ENCODE results near the gene NID1. TPM values are rescaled to one million over a fixed set of nuclear protein-coding genes. Genes with fewer than 3 reads are reported as not detected.

The NID1 gene
- total and polyA plus RNA-seq, 9 of the 15 experiments (the other 6 are each of a cell fraction or from before 2014, with no cell fraction given) = 0.22 TPM; not detected in 8

GRCh38 chr1:236108027-236108648, 43.2 kb upstream of the NID1 start:
- POLR2A ChIA-PET = interaction anchor here (0.8 to 1.5 kb wide), 3 partner anchors 22 to 395 kb away, joined by 3 read pairs; no protein-coding TSS in a partner anchor
- TF ChIP-seq RAD21 (CRISPR knock-in tag; conservative IDR thresholded peaks at IDR 0.05 in 1 of 2, IDR thresholded peaks at IDR 0.05 in 1 of 2) (0 out of 4 replicates have a peak, but pooled peaks of 1 of the 2 experiments have one; percentile 11), ZNF253 (CRISPR knock-in tag; conservative IDR thresholded peaks at IDR 0.05) (no peak), CSDE1 (IDR thresholded peaks at IDR 0.05) (no peak), POLR2AphosphoS2 (IDR thresholded peaks at IDR 0.05; ENCODE audit: low read length) (no peak), ZBTB1 (CRISPR knock-in tag; IDR thresholded peaks at IDR 0.05; ENCODE audit: borderline replicate concordance, low read depth) (no peak), MEIS2 (IDR thresholded peaks at IDR 0.05; ENCODE audit: partially characterized antibody) (peak; percentile 78), CEBPB (tag; IDR thresholded peaks at IDR 0.05) (peak; percentile 94), ASH1L (IDR thresholded peaks at IDR 0.05; ENCODE audit: borderline replicate concordance, low read depth, partially characterized antibody) (no peak), ZNF586 (CRISPR knock-in tag; conservative IDR thresholded peaks at IDR 0.05) (no peak), TAF7 (tag; IDR thresholded peaks at IDR 0.05) (no peak), ZNF609 (CRISPR knock-in tag; IDR thresholded peaks at IDR 0.05; ENCODE audit: borderline replicate concordance) (no peak), PBX2 (CRISPR knock-in tag; IDR thresholded peaks at IDR 0.05; ENCODE audit: low read depth) (peak; percentile 23; the same call in 1 of the 2 replicates), PBX2 (tag; conservative IDR thresholded peaks at IDR 0.05; ENCODE audit: low read depth) (peak; percentile 75), ZNF444 (CRISPR knock-in tag; IDR thresholded peaks at IDR 0.05) (no peak)

More at GRCh38 chr1:236108027-236108648, 43.2 kb upstream of the NID1 start:
- 12% methylated on average over 7 of the region's 7 CpGs for WGBS (ENCODE audit: insufficient coverage, low coverage, missing lambda C conversion rate)
- Histone ChIP-seq H3K4me1 (replicated peaks in 1 of 2; ENCODE audit: control insufficient read depth in 2 of 2, insufficient read depth in 2 of 2, low read length in 2 of 2) (peaks cover 3 to 4% of the 10 kb centered on the region in 2 experiments; a peak in 3 of 5 replicates), H3K9me1 (ENCODE audit: control insufficient read depth, insufficient read depth, low read length) (no peaks in the 10 kb centered on the region), H2AFZ (ENCODE audit: low read depth, low read length) (no peak overlapping the region), H3K9me3 (replicated peaks; ENCODE audit: control insufficient read depth, insufficient read depth, low read depth, low read length) (no peaks in the 10 kb centered on the region), H3K27ac (ENCODE audit: extremely low read depth, low read depth, low read length) (no peak overlapping the region), H3K4me2 (ENCODE audit: insufficient read depth, low read length) (no peak overlapping the region), H3K9ac (ENCODE audit: insufficient read depth in 1 of 2, low read depth in 2 of 2, low read length in 2 of 2) (no peak overlapping the region), H3K4me3 (no peak overlapping the region), H3K27me3 (ENCODE audit: control insufficient read depth in 2 of 2, insufficient read depth in 2 of 2, low read length in 2 of 2) (peaks cover 0 to 20% of the 10 kb centered on the region in 2 experiments; a peak in 2 of 5 replicates), H3K36me3 (ENCODE audit: control insufficient read depth, insufficient read depth, low read length) (no peaks in the 10 kb centered on the region), H4K20me1 (replicated peaks; ENCODE audit: control insufficient read depth, insufficient read depth, low read length) (no peaks in the 10 kb centered on the region; the same call in 1 of the 2 replicates), H3K79me2 (ENCODE audit: control insufficient read depth, insufficient read depth, low read length) (no peaks in the 10 kb centered on the region)
- intact Hi-C loops (cut with micrococcal nuclease) (loop anchor here (2.0 to 10.0 kb wide), 4 partner anchors 195 to 1697 kb away; no protein-coding TSS in a partner anchor), in situ Hi-C loops (cut with MboI) (loop anchor here (25.0 kb wide), 2 partner anchors 1279 to 1454 kb away; no protein-coding TSS in a partner anchor)
- no TSS peak for BruUV-seq (replicated peaks)
- ATAC-seq = no peak
- CTCF ChIA-PET (ENCODE audit: low intra/inter-chr PET ratio) = interaction anchor here (0.9 to 1.0 kb wide), 2 partner anchors 382 to 424 kb away, joined by 3 read pairs; no protein-coding TSS in a partner anchor
- DNase-seq (ENCODE audit: extremely low read depth in 1 of 4, low spot score in 3 of 4) = no peak
- FAIRE-seq = no peak

Measured in K562 (cell line).